Measurements from ENCODE around the gene PSMC3.

The PSMC3 gene

GRCh38 chr11:47413908-47414684 lies 12.1 kb downstream of the PSMC3 start:
- peak; percentile 44 for DNase-seq (ENCODE audit: low spot score)

DNA sequence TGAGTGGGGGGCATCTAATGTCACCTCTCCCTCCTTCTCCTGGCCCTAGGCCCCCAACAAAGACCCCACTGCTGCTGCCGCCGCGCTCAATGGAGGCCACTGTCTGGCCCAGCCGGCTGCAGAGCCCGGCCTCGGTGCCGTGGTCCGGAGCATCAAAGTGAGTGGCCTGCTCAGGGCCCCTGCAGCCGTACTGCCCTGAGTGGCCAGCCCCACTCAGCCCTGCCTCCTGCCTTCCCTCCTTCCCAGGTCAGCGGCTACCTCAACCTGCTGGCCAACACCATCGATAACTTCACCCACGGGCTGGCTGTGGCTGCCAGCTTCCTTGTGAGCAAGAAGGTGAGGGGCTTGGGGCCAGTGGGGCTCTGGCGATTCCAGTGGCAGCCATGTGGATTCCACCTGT lies 12.9 kb downstream of the PSMC3 start:
- no peak for DNase-seq (ENCODE audit: low spot score)

DNA sequence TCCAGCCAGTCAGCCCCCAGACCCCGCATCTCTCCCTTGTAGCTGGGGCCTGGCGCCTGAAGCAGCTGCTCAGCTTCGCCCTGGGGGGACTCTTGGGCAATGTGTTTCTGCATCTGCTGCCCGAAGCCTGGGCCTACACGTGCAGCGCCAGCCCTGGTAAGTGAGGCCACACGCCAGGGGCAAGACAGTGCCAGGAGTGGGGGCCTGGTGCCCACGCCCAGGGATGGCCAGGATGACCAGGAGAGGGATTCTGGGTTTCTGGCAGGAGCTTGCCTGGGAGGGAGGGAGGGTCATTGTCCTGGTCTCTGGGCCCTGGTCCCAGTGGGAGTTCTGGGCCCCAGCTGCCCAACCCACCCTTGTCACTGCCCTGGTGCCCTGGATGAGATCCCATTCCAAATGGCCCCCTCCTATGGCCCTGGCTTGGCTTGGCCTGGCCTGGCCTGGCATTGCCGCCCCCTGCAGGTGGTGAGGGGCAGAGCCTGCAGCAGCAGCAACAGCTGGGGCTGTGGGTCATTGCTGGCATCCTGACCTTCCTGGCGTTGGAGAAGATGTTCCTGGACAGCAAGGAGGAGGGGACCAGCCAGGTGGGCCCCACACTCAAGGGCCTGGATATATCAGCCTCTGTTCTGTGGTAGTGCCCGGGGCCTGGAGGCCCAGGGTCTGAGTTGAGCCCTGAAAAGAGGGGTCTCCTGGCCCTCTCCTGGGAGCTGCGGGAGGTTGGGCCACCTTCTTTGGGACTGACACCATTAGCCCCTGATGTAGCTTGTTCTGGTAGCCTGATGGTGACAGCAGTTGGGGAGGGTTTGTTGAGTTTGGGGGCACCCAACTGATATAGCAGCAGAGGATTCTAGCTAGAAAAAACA lies 14.1 kb downstream of the PSMC3 start:
- peak; percentile 58 for DNase-seq (ENCODE audit: low spot score)

DNA sequence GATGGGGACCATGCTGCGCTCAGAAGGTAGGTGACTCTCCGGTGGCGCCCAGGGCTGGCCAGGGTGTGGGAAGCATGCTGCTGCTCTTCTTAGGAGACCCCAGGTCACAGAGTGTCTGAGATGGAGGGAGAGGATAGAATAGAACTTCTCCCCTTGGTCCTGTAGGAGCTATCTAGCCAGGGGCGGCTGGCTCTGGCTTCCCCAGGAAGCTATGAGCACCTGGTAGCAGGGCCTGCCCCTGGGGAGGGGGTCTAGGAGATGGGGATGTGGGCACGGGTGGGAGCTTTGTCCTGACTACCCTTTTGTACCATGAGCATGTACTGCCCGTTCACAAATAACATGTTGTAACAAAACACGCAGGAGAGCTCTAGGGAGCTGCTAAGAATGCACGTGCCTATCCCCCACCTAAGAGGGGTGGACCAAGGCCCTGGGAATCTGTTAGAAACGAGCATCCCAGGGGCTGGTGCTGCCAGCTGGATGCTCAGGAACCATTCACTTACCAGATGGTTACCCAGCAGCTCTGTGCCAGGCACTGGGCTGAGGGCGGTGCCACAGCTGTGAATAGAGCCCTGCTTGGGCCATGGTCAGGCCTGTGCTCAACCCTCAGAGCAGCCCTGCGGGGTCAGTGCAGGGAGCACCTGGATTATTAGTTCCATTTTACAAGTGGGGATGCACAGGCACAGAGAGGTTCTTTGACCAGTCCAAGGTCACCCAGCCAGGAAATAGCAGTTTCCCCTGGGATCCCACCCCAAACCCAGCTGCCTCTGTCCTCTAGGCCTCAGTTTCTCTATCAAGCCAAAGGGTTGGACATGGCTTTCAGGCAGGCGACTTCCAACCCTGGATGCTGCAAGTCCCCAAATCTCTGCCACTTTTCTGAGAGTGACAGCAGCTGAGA lies 15.6 kb downstream of the PSMC3 start:
- no peak for DNase-seq (ENCODE audit: low spot score)

GRCh38 chr11:47409440-47410369 lies 16.5 kb downstream of the PSMC3 start:
- peak; percentile 43 for DNase-seq (ENCODE audit: low spot score)

- peak; percentile 89 for DNase-seq (ENCODE audit: low spot score)
Measured at GRCh38 chr11:47408598-47409439, 17.4 kb downstream of the PSMC3 start.

GRCh38 chr11:47407746-47408590 lies 18.3 kb downstream of the PSMC3 start, which contains the start of gene SLC39A13:
Gene SLC39A13 (plus strand): TSS chr11:47408590. CDS start chr11:47410095, 1,505 bp downstream.
- peak; percentile 96 for DNase-seq (ENCODE audit: low spot score)

GRCh38 chr11:47406896-47407745 lies 19.1 kb downstream of the PSMC3 start:
- no peak for DNase-seq (ENCODE audit: low spot score)

DNA sequence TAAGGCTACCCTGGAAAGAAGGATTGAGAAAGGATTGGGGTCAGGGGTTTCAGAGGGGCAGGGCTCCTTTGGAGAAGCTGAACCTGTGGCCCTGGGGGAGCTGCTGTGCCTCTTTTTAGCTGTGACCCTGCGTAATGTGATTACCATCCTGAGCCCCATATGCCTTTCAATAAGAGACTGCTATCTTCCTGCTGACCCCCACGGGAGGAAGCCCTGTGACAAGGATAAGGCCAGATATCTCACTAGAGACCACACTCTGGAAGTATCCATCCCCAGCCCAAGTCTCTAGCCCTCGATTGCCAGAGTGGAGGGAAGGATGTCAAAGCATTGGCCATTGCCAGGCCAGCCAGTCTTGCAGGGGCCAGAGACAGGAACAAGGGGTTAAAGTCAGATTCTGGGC lies 22.7 kb downstream of the PSMC3 start:
- no peak for DNase-seq (ENCODE audit: low spot score)

GRCh38 chr11:47403135-47403534 lies 23.1 kb downstream of the PSMC3 start:
- DNase-seq (ENCODE audit: low spot score): no peak

DNA sequence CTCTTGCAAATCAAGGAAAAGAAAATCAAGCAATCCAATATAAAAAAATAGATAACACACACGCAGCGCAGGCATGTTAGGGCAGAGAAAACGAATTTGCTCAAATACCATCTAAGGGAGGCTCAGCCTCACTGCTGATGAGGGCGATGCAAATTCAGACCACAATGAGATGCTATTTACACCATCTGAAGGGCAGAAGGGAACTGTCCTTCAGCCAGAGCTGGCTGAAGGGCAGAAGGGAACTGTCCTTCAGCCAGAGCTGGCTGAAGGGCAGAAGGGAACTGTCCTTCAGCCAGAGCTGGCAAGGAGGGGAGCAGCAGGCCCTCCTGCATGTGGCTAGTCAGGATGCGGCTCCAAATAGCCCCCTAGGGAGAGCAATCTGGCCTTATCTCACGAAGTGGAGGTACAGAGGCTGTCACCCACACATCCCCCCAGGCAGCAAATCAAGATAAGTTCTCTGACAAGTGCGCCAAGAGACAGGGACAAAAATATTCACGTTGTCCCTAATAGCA lies 25.4 kb downstream of the PSMC3 start:
- DNase-seq (ENCODE audit: low spot score): no peak

DNA sequence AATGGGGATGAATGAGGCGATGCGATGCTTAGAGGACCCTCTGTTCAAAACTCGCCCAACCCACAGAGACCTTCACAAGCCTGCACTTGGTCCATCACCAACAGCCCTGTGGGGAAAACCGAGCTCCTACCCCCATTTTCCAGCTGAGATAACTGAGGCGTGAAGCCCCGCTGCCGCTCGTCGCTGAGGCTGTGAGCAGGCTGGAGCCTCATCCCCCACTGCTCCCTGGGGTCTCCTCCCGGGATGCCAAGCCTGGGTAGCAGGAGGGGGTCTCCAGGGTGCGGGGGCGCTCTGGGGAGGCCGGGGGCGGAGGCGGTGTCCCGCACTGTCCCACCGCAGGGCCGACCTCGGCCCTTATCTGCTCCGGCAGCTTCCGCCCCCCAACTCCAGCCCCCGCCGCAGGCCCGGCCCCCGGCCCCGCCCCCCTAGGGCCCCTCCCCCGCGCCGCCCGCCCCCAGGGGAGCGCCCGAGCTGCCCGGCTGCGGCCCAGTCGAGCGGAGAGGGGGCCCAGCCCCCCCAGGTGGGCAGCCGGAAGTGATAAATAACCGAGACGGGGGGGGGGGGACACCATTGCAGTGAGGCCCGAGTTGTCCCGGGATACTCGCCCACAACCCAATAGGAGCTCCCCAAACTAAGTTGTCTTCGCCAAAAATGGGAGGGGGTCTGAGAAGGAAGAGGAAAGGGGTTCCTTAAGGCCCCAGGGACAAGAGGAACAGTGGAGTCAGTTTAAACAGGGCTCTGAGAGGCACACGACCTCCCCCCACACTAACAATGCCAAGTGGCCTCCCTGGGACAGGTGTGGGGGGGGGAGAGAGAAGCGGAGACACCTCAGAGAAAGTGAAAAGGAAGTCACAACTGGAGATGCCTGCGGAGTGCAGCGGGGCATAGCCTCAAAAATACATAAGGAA lies 26.1 kb downstream of the PSMC3 start:
- no peak for DNase-seq (ENCODE audit: low spot score)

DNA sequence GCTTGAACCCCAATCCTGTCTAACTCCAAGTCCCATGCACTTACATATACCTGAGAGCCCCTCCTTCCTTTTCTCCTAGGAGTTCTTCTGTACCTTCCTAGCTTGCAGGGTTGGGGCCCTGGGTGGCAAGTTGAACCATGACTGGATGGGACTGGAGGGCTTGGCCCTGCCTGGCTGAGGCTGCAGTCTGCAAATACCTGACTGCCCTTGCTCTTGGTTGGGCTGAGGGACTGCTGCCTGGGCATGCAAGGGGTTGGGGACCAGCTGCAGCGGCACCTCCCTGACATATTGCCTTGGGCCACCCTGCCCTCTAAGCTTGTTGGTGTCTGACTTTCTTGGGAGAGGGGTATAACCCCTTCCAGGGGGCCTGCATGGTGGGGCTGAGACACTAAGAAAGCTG lies 27.7 kb downstream of the PSMC3 start:
- no peak for DNase-seq (ENCODE audit: low spot score)

- DNase-seq (ENCODE audit: low spot score): no peak
Measured at GRCh38 chr11:47398011-47398410, 28.2 kb downstream of the PSMC3 start.

DNA sequence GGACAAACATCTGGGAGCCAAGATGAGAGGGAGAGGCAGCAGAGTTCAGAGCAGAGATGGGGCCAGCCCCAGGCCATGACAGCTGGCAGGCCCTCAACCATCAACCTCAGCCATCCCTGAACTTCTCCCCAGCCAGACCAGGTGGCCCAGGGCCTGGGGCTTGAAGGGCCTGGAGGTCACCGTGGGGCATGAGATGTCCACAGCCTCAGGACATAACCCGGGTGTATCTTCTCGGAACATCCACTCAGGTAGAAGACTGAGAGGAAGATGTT lies 30.3 kb downstream of the PSMC3 start:
- no peak for DNase-seq (ENCODE audit: low spot score)

GRCh38 chr11:47395223-47396048 lies 30.8 kb downstream of the PSMC3 start:
- DNase-seq (ENCODE audit: low spot score): no peak
